ENCODE data around the gene SLC9A9. TPM values are rescaled to one million over a fixed set of nuclear protein-coding genes. Genes with fewer than 3 reads are reported as not detected.
"Not testable (repeated sequence)": the region's sequence is repeated elsewhere in the genome, so short reads cannot be mapped to it uniquely, and the experiment has no call there.

SLC9A9 gene
- total and polyA plus RNA-seq, 7 donors = 1.3 to 5.4 (median 2.9) TPM

DNA sequence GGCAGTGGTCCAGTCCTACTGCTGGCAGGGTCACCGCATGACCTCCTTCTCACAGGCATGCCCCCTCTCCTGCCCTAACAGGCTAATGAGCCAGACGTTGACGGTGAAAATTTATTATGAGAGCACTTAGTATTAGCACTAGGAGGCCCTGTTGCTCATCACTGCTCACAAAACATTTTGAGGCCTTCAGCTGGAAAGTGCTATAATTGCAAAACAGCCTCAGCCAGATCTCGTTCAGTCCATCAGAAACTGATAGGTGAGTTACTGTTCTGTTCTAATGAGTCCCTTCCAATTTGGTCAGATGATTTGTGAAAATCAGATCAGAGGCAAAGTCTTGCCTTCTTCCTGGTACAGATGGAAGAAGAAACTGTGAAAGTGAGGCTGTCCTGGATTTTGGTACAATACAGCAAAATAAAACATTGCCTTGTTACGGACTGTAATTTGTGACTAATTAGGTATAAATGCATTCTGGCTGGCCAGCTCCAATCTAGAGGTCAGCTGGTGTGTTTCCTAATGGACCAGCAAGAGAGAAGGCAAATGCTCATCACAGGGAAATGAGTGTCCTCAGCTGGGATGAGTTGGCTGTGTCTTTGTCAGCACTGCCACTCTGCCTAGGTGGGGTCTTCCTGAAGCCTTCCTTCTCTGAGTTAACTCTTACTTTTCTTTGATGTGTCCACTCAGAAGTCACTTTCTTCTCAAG lies 411.9 kb downstream of the SLC9A9 start:
- Histone ChIP-seq H3K9me3 (no peaks in the 10 kb centered on the region), H3K4me3 (no peak overlapping the region), H3K27me3 (ENCODE audit: insufficient read depth in 3 of 3, low read length in 2 of 3) (no peaks in the 10 kb centered on the region), H3K27ac (no peak overlapping the region), H3K36me3 (ENCODE audit: insufficient read depth in 1 of 2, low read depth in 1 of 2) (no peaks in the 10 kb centered on the region), H3K4me1 (no peaks in the 10 kb centered on the region)
- intact Hi-C loops (cut with DNase I) = no loop called here
- TF ChIP-seq, protein P1, sequence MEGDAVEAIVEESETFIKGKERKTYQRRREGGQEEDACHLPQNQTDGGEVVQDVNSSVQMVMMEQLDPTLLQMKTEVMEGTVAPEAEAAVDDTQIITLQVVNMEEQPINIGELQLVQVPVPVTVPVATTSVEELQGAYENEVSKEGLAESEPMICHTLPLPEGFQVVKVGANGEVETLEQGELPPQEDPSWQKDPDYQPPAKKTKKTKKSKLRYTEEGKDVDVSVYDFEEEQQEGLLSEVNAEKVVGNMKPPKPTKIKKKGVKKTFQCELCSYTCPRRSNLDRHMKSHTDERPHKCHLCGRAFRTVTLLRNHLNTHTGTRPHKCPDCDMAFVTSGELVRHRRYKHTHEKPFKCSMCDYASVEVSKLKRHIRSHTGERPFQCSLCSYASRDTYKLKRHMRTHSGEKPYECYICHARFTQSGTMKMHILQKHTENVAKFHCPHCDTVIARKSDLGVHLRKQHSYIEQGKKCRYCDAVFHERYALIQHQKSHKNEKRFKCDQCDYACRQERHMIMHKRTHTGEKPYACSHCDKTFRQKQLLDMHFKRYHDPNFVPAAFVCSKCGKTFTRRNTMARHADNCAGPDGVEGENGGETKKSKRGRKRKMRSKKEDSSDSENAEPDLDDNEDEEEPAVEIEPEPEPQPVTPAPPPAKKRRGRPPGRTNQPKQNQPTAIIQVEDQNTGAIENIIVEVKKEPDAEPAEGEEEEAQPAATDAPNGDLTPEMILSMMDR (IDR thresholded peaks at IDR 0.05) = no peak
- WGBS, 3 donors = 68 to 73% (median 72%) methylated on average over 5 of the region's 5 CpGs
- DNase-seq (no peak), ATAC-seq (no peak)

DNA sequence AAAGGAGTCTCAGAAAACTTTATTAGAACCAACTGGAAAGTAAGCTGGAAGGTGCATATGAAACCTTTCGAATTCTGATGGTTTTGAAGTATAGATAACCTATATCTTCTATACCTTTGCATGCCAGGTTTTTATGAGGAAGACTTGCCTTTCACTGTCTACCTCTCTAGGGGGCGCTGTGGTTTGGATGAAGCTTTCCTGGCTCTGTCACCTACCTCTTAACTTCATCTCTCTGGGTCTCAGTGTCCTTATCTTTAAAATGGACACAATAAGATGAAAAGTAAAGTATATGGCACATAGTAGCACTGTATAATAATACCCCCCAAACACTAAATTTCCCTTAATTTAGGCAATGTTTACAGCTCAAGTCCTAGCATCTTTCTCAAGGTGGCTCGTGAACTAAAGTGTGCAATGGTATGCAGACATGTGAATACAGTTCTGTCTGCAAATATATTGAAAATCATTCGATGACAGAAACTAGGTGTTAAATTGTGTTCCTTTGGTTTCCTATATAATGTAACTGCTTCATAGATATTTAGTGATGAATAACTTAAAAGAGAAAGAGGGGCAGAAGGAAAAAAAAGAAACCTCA lies 414.4 kb downstream of the SLC9A9 start:
- TF ChIP-seq, protein P1 (IDR thresholded peaks at IDR 0.05) = peak; percentile 9
- intact Hi-C loops (cut with DNase I) = no loop called here
- 73 to 77% (median 74%) methylated on average over 4 of the region's 4 CpGs for WGBS, 3 donors

DNA sequence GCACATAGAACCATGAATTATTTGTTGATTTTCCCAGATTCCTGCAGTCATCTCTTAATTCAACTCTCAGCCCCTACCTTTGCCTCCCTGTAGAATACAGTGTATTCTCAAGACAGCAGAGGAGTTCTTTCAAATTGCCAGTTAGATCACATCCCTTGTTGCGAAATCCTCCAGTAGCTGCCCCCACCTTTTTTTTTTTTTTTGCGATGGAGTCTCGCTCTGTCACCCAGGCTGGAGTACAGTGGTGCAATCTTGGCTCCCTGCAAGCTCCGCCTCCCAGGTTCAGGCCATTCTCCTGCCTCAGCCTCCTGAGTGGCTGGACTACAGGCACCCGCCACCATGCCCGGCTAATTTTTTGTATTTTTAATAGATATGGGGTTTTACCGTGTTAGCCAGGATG lies 417.0 kb downstream of the SLC9A9 start:
- DNase-seq = peak in 1 of 2 donors; percentile 59
- H3K4me3 ChIP-seq; H3K9me3 ChIP-seq; H3K27ac ChIP-seq; H3K4me1 ChIP-seq; H3K27me3 ChIP-seq (ENCODE audit: insufficient read depth in 3 of 3, low read length in 2 of 3); ATAC-seq; H3K36me3 ChIP-seq (ENCODE audit: insufficient read depth in 1 of 2, low read depth in 1 of 2); intact Hi-C loops (cut with DNase I): not testable (repeated sequence)
- 91 to 98% (median 92%) methylated on average over 6 to 7 of the region's 7 CpGs for WGBS, 3 donors

More for the DNA sequence above, 414.4 kb downstream of the SLC9A9 start:
- DNase-seq (no peak), ATAC-seq (no peak)
- H3K9me3 ChIP-seq = no peaks in the 10 kb centered on the region
- H3K27me3 ChIP-seq (ENCODE audit: insufficient read depth in 3 of 3, low read length in 2 of 3) = no peaks in the 10 kb centered on the region
- no peak overlapping the region for H3K27ac ChIP-seq
- no peaks in the 10 kb centered on the region for H3K4me1 ChIP-seq
- H3K36me3 ChIP-seq (ENCODE audit: insufficient read depth in 1 of 2, low read depth in 1 of 2) = no peaks in the 10 kb centered on the region
- H3K4me3 ChIP-seq = no peak overlapping the region

- DNase-seq = no peak
- Histone ChIP-seq H3K27ac (no peak overlapping the region), H3K36me3 (ENCODE audit: insufficient read depth in 1 of 2, low read depth in 1 of 2) (no peaks in the 10 kb centered on the region), H3K9me3 (no peaks in the 10 kb centered on the region), H3K4me1 (no peaks in the 10 kb centered on the region), H3K27me3 (ENCODE audit: insufficient read depth in 3 of 3, low read length in 2 of 3) (no peaks in the 10 kb centered on the region), H3K4me3 (no peak overlapping the region)
- no peak for ATAC-seq
- intact Hi-C loops (cut with DNase I) = no loop called here
- WGBS, 3 donors = 92 to 100% (median 100%) methylated on average over 1 of the region's 1 CpG
- TF ChIP-seq, protein P1 (IDR thresholded peaks at IDR 0.05) = no peak
Observed at GRCh38 chr3:143430568-143430967, 417.7 kb downstream of the SLC9A9 start.

GRCh38 chr3:143429628-143430514 lies 418.4 kb downstream of the SLC9A9 start:
- H3K27ac ChIP-seq = no peak overlapping the region
- no peaks in the 10 kb centered on the region for H3K27me3 ChIP-seq (ENCODE audit: insufficient read depth in 3 of 3, low read length in 2 of 3)
- 84 to 92% (median 88%) methylated on average over 5 of the region's 5 CpGs for WGBS, 3 donors
- H3K4me3 ChIP-seq = no peak overlapping the region
- no peaks in the 10 kb centered on the region for H3K4me1 ChIP-seq
- ATAC-seq = no peak
- TF ChIP-seq, protein P1 (IDR thresholded peaks at IDR 0.05) = no peak
- no peaks in the 10 kb centered on the region for H3K9me3 ChIP-seq
- no peak for DNase-seq
- intact Hi-C loops (cut with DNase I) = no loop called here
- H3K36me3 ChIP-seq (ENCODE audit: insufficient read depth in 1 of 2, low read depth in 1 of 2) = no peaks in the 10 kb centered on the region

Data from psoas muscle (tissue), 8 donors.